ENCODE data around the gene IGFBPL1.
"Not testable (repeated sequence)": the region's sequence is repeated elsewhere in the genome, so short reads cannot be mapped to it uniquely, and the experiment has no call there.

IGFBPL1 gene

DNA sequence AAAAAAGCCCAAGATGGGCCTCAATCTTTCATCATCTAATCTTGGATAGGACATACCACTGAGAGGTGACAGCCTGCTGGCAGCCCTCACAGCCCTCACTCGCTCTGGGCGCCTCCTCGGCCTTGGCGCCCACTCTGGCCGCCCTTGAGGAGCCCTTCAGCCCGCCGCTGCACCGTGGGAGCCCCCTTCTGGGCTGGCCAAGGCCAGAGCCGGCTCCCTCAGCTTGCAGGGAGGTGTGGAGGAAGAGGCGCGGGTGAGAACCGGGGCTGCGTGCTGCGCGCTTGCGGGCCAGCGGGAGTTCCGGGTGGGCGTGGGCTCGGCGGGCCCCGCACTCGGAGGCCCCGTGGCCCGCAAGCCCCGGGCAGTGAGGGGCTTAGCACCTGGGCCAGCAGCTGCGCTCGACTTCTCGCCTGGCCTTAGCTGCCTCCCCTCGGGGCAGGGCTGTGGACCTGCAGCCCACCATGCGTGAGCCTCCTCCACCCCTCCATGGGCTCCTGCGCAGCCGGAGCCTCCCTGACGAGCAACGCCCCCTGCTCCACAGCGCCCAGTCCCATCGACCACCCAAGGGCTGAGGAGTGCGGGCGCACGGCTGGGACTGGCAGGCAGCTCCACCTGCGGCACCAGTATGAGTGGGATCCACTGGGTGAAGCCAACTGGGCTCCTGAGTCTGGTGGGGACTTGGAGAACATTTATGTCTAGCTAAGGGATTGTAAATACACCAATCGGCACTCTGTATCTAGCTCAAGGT, 46.7 kb downstream of the IGFBPL1 start:
- not testable (repeated sequence) for DNase-seq (ENCODE audit: low read depth in 2 of 2)

DNA sequence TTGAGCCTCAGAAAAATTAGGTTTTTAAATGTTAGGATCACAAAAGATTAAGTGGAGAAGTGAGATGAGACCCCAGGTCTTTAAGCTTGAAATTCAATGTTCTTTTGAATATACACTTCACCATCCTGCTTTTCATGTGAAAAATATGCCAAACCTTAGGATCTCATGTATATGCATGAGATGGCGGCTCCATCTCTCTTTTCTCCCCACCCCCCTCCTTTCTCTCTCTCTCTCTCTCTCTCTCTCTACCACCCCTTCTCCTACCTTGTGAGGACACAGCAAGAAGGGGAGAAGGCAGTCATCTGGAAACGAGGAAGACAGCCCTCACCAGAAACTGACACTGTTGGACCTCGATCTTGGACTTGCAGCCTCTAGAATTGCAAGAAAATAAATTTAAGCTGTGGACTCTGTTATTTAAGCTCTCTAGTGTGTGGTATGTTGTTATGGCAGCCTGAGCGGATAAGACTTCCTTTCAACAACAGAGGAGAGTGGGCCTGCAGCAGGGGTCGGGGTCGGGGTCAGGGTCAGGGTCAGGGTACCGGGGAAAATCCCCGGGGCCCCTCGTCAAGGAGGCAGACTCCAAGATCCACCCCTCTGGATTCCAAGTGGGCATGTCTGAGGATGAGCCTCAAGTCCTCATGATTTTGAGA, 48.1 kb downstream of the IGFBPL1 start:
- no peak for DNase-seq (ENCODE audit: low read depth in 2 of 2)

- no peak for DNase-seq (ENCODE audit: low read depth in 2 of 2)
Observed at GRCh38 chr9:38375572-38375963, 48.7 kb downstream of the IGFBPL1 start.

DNA sequence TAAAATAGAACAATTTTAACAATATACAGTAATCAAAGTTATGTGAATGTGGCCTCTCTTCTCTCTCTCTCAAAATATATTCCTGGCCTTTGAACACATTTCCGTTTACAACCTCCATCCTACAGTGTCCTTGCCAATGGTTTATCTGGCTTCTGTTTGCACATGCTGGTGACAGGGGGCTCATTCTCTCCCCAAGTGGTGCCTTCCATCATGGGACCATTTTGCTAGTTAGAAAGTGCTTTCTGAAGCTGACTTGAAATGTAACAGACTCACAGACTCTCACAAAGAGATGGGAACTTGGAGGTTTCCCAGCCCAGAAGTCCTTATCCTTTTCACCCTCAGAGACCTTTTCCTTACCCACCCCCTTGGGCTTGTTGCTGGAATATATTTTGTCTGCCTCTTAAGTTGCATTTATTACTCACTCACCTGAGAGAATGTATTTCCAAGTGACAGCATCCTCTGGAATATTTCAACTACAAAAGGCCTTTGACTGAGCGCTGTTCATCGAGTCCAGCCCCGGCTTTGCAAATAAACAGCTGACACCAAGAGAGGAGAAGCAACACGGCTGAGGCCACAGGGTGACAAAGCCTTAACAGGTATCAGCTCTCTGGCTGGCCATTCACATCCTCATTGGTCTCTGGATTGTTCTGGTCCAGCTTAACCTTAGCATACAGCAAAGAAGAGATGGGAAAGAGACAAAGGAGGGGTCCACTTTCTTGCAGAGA, 49.2 kb downstream of the IGFBPL1 start:
- no peak for DNase-seq (ENCODE audit: low read depth in 2 of 2)

DNA sequence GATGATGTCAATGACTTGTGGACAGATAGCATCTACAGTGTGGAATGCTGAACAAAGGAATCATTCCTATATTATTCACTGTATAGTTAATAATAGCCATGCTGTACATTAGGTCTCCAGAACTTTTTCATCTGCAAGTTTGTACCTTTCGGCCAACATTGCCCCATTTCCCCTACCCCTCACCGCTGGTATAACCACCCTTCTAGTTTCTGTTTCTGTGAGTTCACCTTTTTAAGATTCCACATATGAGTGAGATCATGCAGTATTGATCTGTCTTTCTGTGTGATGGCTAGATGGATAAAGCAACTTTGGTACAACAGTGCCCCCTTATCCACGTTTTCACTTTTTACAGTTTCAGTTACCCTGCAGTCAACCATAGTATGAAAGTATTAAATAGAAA, 50.6 kb downstream of the IGFBPL1 start:
- DNase-seq (ENCODE audit: low read depth in 2 of 2) = no peak

- DNase-seq (ENCODE audit: low read depth in 2 of 2) = no peak
Observed at GRCh38 chr9:38372762-38373619, 51.3 kb downstream of the IGFBPL1 start.

GRCh38 chr9:38371495-38371894, 52.8 kb downstream of the IGFBPL1 start:
- no peak for DNase-seq (ENCODE audit: low read depth in 2 of 2)

DNA sequence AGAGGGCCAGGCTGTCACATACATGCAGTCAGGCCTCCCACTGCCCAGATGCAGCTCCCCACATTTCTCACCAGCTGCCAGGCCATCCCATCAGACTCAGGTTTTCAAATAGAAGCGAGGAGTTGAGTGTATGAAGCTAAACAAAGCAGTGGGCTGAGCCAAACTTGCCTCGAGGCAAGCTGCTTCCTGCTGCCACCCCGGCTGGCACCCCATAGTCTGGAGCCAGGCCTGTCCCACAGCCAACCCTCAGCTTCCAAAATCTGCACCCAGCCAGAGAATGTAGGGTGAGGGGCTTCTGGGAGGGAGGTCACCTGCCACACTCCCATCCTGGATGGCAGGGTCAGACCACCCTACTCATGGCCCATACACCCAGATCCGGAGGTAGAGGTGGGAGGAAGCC, 54.1 kb downstream of the IGFBPL1 start:
- DNase-seq (ENCODE audit: low read depth in 2 of 2) = no peak

DNA sequence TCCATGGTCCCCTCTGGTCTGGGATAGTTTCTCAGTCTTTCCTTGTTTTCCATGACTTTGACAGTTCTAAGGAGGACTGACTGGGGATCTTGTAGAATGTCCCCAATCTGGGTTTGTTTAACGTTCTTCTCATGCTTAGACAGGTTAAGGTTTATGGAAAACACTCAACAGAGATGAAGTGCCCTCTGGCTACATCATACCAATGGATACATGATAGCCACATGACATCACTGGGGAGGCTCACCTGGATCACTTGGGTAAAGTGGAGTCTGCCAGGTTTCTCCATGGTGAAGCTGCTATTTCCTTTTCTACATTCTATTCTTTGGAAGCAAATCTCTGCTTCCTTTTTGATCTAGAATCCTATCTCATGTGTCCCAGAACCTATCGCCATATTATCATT, 55.5 kb downstream of the IGFBPL1 start:
- DNase-seq (ENCODE audit: low read depth in 2 of 2) = no peak

DNA sequence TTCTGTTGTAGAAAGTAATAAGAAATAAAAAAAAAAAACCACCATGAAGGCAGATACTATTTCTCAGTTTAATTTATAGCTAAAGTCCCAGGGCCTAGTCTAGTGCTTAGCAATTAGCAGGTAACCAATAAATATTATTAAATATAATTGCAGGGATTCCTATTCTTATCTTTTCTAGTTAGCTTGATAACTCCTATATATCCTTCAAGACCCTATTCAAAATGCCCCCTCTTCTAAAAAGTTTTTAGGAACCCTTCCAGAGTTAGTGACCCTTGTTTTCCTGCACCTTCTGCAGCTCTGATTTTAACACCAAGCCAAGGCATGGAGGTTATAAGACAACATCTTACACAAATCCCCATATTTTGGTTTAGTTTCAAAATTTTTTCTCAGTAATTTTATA, 56.4 kb downstream of the IGFBPL1 start:
- no peak for DNase-seq (ENCODE audit: low read depth in 2 of 2)

DNA sequence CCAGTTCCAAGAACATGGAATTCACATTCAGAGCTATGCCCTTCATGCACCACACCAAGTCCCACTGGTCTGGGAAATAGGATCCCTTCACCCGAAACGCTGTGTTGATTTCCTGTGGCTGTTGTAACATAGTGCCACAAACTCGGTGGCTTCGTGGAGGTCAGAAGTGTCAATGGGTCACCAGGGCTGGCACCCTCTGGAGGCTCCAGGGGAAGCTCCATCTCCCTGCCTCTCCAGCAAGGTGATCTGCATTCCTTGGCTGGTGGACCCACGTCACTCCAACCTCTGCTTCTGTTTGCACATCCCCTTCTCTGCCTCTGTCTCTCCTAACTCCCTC, 60.7 kb downstream of the IGFBPL1 start:
- DNase-seq (ENCODE audit: low read depth in 2 of 2) = no peak

DNA sequence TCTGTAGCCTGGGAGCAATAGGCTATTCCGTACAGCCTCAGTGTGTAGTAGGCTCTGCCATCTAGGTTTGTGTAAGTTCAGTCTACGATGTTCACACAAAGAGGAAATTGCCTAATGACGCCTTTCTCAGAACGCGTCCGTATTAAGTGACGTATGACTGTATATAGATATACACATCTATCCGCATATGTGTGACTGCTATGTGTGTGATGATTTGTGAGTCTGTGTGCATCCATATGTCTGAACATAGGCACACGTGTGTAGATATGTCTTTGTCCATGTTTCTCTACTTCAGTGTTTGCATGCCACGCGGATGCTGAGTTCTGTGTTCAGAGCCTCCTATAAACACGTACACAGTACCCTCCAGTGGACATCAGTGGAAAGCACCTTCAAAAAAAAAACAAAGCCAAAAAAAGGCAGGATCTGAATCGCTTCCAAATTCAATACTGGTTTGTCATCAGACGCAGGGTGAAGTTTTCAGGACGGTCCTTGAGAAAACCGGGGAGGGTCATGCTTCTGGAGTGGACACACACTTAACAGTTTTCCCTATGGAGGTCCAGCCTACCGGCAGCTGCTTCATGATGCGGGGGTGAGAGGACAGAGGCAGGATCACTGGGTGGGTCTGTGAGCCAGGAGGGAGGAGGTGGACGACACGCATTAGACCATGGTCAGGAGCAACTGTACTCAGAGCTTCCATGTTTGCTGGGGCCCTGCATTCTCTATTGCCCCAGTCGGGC, 61.2 kb downstream of the IGFBPL1 start:
- no peak for DNase-seq (ENCODE audit: low read depth in 2 of 2)

DNA sequence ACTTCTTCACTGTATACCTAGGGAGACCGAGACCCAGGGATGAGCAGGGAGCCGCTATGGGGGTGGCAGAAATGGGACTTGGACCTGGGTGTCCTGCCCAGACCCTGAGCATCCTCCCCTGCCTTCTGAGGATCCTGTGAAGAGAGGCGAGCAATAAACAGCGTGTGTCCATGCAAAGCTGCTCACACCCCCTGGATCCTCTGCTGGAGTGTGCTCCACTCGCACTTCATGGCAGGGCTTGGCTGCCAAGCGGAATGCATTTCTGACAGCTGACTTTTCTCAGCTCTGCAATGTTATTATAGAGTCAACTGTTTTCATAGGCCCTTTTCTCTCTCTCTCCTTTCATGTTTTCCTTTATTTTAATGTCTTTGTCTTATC, 62.8 kb downstream of the IGFBPL1 start:
- DNase-seq (ENCODE audit: low read depth in 2 of 2) = no peak

DNA sequence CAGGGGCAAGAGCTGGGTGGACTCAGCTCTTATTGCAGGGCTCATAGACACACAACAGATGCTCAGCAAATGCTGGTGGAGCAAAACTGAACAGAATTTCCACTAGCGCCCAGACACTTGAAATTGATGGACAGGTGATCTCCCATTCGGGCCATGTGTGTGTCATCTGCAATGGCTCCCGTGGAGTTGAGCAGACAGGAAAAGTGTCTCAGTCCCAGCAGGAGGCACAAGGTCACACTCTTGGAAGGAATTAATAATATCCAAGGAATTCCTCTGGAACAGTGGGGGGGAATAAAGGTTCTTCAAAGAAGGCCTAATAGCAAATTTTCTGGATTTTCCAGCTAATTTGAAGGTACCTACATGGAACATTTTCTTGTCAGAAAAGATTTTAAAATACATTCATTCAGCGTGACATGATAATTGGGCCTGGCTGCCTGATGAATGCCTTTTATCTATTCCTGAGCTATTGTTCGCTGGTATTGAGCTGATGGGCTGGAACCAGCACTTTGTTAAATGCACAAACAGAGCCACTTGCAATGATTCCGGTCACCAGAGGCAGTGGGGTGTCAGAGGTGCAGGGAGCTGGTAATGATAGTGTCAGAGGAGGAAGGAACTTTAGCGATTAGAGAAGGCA, 63.3 kb downstream of the IGFBPL1 start:
- no peak for DNase-seq (ENCODE audit: low read depth in 2 of 2)

- DNase-seq (ENCODE audit: low read depth in 2 of 2) = no peak
Observed at GRCh38 chr9:38359689-38360385, 64.4 kb downstream of the IGFBPL1 start.

DNA sequence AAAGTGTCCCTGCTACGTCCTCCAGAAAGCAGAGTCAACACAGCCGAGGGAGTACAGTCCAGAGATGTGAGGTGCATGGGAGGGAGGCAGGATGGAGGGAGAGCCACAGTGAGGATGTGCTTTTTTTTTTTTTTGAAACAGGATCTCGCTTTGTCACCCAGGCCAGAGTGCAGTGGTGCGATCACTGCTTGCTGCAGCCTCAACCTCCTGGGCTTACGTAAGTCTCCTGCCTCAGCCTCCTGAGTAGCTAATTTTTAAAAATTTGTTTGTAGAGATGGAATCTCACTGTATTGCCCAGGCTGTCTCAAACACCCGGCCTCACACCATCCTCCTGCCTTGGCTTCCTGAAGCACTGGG, 65.0 kb downstream of the IGFBPL1 start:
- no peak for DNase-seq (ENCODE audit: low read depth in 2 of 2)

DNA sequence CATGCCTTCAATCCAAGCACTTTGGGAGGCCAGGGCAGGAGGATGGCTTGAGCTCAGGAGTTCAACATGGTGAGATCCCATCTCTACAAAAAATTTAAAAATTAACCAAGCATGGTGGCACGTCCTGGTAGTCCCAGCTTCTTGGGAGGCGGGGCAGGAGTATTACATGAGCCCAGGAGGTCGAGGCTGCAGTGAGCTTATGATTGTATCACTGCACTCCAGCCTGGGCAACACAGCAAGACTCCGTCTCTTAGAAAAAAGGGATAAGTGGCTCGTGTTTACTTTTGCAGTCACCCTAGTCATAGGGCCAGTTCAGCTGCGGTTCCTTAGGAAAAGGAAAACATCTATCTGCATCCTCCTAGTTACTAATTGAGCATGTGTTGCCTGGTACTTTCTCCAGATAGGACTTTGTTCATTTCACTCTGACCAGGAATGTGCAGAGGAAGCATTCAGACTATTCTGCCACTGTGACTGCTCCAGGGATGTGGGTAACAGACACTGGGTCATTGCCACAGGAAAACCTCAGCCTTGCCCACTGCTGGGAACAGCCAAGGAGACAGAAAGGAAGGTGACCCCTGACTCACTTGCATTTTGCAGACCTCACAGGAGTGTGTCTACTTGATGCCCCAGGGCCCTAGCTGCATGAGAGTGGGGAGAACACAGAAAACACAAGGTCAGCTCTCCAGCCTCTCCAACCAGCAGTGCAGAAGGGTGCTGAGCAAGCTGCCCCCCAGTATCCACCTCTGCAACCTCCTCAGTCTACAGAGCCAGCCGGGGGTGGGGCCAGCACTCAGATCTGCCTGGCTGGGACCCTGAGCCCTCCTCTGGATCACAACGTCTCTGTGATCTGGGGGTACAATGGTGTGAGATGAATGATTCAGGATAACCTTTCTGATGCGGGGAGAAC, 65.6 kb downstream of the IGFBPL1 start:
- DNase-seq (ENCODE audit: low read depth in 2 of 2) = no peak

DNA sequence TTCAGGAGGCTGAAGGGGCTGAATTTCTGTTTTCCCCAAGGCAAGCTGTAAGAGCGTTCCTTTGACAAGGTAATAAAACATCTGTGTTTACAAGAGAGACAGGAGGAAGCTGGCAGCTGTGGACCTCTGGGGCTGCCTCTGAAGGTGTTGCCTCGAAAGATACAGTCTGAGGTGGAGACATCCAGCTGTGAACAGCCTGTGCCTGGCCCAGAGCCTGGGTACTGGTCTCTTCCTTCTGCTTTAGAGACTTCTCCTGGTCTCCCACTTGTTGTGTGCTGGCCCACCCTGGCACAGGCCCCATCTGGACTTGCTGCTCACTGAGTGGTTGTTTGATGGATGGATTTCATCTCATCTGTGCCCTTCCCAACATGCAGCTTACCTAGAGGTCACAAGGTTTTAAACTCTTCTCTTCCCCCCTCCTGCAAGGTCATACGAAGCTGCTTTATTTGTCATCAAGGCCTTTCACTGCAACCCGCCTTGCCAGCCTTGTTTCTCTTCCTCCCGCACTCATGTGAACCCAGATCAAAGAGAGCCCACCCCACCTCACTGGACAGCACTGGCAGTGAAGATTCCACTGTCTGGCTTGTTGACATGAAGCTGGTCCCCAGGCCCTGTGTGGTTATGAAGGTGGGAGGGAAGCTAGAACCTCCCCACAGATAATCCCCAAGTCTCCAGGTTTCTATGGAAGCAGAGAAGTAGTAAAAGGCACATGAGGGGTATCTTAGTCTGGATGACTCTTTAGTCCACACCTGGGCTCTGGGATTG, 66.7 kb downstream of the IGFBPL1 start:
- DNase-seq (ENCODE audit: low read depth in 2 of 2) = no peak

DNA sequence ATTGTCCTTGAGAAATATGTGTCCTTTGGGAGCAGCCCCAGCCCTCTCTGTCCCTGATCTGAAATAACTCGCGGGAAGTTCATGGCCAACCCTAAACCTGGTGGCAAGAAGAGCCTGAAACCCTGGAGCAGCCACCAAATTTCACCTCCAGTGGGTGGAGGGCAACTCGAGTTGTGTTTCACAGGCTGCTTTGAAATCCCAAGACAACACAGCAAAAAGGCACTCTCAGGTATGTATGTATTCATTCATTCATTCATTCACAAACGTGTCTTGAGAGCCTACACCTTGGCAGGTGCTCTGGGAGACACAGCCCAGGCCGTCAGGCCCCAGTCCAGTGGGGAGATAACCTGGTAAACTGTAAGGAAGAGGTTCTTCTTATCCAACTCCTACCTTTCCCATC, 67.4 kb downstream of the IGFBPL1 start:
- no peak for DNase-seq (ENCODE audit: low read depth in 2 of 2)
